ENCODE results near the gene DNAH1. TPM values are rescaled to one million over a fixed set of nuclear protein-coding genes. Genes with fewer than 3 reads are reported as not detected.

Gene DNAH1
- total and polyA plus RNA-seq, 2 of the 13 experiments (the other 11 are each of a cell fraction or from before 2014, with no cell fraction given): 0.64 to 3.5 TPM

- TF ChIP-seq, protein P1, sequence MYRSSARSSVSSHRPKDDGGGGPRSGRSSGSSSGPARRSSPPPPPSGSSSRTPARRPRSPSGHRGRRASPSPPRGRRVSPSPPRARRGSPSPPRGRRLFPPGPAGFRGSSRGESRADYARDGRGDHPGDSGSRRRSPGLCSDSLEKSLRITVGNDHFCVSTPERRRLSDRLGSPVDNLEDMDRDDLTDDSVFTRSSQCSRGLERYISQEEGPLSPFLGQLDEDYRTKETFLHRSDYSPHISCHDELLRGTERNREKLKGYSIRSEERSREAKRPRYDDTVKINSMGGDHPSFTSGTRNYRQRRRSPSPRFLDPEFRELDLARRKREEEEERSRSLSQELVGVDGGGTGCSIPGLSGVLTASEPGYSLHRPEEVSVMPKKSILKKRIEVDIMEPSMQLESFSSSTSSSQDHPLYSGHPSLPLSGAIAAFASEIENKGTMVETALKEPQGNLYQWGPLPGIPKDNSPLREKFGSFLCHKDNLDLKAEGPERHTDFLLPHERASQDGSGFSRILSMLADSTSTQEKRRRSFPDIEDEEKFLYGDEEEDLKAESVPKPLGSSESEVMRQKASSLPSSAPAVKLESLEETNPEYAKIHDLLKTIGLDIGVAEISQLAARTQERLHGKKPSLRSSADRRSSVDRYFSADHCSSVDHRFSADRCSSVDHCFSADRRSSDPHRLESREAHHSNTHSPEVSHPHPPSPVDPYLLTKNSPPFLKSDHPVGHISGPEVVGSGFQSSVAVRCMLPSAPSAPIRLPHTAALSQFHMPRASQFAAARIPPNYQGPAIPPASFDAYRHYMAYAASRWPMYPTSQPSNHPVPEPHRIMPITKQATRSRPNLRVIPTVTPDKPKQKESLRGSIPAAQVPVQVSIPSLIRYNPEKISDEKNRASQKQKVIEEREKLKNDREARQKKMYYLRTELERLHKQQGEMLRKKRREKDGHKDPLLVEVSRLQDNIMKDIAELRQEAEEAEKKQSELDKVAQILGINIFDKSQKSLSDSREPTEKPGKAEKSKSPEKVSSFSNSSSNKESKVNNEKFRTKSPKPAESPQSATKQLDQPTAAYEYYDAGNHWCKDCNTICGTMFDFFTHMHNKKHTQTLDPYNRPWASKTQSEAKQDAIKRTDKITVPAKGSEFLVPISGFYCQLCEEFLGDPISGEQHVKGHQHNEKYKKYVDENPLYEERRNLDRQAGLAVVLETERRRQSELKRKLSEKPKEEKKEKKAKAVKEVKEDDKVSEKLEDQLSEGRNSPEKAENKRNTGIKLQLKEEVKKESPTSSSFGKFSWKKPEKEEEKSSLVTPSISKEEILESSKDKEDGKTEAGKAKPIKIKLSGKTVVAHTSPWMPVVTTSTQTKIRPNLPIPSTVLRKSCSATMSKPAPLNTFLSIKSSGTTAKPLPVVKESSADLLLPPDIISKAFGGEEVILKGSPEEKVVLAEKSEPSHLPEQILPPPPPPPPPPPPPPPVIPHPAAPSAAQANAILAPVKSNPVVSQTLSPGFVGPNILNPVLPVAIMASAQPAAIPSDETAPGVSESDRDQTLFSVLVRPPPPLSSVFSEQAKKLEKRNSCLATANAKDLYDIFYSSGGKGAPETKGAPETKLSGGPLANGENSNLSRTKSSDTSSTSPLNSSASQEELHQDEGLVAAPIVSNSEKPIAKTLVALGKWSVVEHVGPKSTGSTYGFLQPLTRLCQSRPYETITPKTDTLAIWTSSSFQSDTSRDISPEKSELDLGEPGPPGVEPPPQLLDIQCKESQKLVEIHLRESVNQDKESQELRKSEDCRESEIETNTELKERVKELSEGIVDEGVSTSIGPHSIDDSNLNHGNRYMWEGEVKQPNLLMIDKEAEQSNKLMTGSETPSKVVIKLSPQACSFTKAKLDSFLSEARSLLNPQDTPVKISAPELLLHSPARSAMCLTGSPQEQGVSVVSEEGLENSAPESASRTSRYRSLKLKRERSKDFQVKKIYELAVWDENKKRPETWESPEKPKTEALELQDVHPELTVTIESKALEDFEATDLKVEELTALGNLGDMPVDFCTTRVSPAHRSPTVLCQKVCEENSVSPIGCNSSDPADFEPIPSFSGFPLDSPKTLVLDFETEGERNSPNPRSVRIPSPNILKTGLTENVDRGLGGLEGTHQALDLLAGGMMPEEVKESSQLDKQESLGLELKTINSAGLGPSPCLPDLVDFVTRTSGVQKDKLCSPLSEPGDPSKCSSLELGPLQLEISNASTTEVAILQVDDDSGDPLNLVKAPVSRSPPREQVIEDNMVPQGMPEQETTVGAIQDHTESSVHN (CRISPR knock-in tag; IDR thresholded peaks at IDR 0.05): no peak
- TF ChIP-seq NFYB (CRISPR knock-in tag; IDR thresholded peaks at IDR 0.05) (peak; percentile 33; the same call in 1 of the 2 replicates), HMG20B (CRISPR knock-in tag; conservative IDR thresholded peaks at IDR 0.05) (no peak; the same call in 1 of the 2 replicates), ZNF629 (CRISPR knock-in tag; conservative IDR thresholded peaks at IDR 0.05) (no peak), ZNF605 (CRISPR knock-in tag; IDR thresholded peaks at IDR 0.05) (peak; percentile 69), AKNA (CRISPR knock-in tag; IDR thresholded peaks at IDR 0.05; ENCODE audit: borderline replicate concordance) (no peak), JUND (CRISPR knock-in tag; IDR thresholded peaks at IDR 0.05) (peak; percentile 93), MIXL1 (CRISPR knock-in tag; IDR thresholded peaks at IDR 0.05) (0 out of 2 replicates have a peak, but pooled peaks have one; percentile 35)
- TF ChIP-seq, protein P2, sequence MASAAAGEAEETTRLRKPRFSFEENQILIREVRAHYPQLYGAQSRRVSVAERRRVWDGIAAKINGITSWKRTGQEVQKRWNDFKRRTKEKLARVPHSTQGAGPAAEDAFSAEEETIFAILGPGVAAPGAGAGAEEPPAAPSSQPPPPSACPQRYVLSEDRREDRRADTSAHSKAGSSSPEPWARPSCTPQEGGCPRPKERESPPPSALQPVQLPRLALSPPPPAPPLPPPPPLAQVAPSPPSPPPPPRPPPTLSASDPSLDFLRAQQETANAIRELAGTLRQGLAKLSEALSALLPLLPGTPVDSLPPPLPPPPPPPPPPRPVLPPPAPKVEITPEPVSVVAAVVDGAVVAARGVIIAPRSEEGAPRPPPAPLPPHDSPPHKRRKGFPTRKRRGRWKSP (CRISPR knock-in tag; IDR thresholded peaks at IDR 0.05): no peak
- TF ChIP-seq, protein P3, sequence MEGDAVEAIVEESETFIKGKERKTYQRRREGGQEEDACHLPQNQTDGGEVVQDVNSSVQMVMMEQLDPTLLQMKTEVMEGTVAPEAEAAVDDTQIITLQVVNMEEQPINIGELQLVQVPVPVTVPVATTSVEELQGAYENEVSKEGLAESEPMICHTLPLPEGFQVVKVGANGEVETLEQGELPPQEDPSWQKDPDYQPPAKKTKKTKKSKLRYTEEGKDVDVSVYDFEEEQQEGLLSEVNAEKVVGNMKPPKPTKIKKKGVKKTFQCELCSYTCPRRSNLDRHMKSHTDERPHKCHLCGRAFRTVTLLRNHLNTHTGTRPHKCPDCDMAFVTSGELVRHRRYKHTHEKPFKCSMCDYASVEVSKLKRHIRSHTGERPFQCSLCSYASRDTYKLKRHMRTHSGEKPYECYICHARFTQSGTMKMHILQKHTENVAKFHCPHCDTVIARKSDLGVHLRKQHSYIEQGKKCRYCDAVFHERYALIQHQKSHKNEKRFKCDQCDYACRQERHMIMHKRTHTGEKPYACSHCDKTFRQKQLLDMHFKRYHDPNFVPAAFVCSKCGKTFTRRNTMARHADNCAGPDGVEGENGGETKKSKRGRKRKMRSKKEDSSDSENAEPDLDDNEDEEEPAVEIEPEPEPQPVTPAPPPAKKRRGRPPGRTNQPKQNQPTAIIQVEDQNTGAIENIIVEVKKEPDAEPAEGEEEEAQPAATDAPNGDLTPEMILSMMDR (CRISPR knock-in tag; IDR thresholded peaks at IDR 0.05): no peak
- TF ChIP-seq, protein P4, sequence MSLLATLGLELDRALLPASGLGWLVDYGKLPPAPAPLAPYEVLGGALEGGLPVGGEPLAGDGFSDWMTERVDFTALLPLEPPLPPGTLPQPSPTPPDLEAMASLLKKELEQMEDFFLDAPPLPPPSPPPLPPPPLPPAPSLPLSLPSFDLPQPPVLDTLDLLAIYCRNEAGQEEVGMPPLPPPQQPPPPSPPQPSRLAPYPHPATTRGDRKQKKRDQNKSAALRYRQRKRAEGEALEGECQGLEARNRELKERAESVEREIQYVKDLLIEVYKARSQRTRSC (CRISPR knock-in tag; IDR thresholded peaks at IDR 0.05; ENCODE audit: low read depth): no peak
These were observed 113.8 kb downstream of the DNAH1 start (continued) for GRCh38 chr3:52429779-52430415.
